DND-41 (cell line): ENCODE results near the gene MCL1.

Source experiments
- ATAC-seq: fragments of 200-7000 bp; cut with Tn5 transposase; 3 replicates; pipeline ENCODE4 v1.9.1; 2021; ENCODE audit warnings: low read depth; ENCODE audit not compliant: insufficient read depth
- DNase-seq: peaks from one replicate; pipeline ENCODE4 v3.0.0-alpha.2; 2020
- H2AFZ ChIP-seq: 2 replicates; pipeline ENCODE4 v1.6.0; 2012; ENCODE audit warnings: low read depth, low read length
- H3K27ac ChIP-seq: 2 replicates; pipeline ENCODE4 v1.5.1; 2012; ENCODE audit warnings: low read length, inconsistent platforms
- H3K27me3 ChIP-seq: fragments of 200-600 bp; sonication (generic); 2 replicates; pipeline ENCODE4 v1.6.0; 2012; ENCODE audit warnings: low read length, mild to moderate bottlenecking, inconsistent platforms; ENCODE audit not compliant: insufficient read depth, poor library complexity
- H3K36me3 ChIP-seq: 2 replicates; pipeline ENCODE4 v1.5.1; 2012; ENCODE audit warnings: low read length, inconsistent platforms; ENCODE audit not compliant: insufficient read depth
- H3K4me1 ChIP-seq: 2 replicates; pipeline ENCODE4 v1.5.1; 2012; ENCODE audit warnings: mild to moderate bottlenecking, low read length; ENCODE audit not compliant: insufficient read depth
- H3K4me2 ChIP-seq: 2 replicates; pipeline ENCODE4 v1.6.0; 2012; ENCODE audit warnings: mild to moderate bottlenecking, moderate library complexity, low read length, inconsistent platforms; ENCODE audit not compliant: insufficient read depth
- H3K4me3 ChIP-seq, 2 experiments: fragments of 200-600 bp in 1 of 2; shearing (Covaris generic) in 1 of 2; 2 replicates each; pipeline ENCODE4 v1.5.1; 2012 to 2016; ENCODE audit warnings: inconsistent platforms in 2 of 2, low read length in 2 of 2, mild to moderate bottlenecking in 2 of 2, low read depth in 1 of 2, moderate library complexity in 1 of 2
- H3K79me2 ChIP-seq: 2 replicates; pipeline ENCODE4 v1.6.0; 2012; ENCODE audit warnings: low read length, inconsistent platforms; ENCODE audit not compliant: insufficient read depth
- H3K9ac ChIP-seq: 2 replicates; pipeline ENCODE4 v1.6.0; 2012; ENCODE audit warnings: low read depth, mild to moderate bottlenecking, inconsistent platforms, low read length, moderate library complexity
- H3K9me3 ChIP-seq: 2 replicates; pipeline ENCODE4 v1.5.1; 2012; ENCODE audit warnings: low read length, moderate library complexity, mild to moderate bottlenecking, inconsistent platforms; ENCODE audit not compliant: insufficient read depth, severe bottlenecking
- H4K20me1 ChIP-seq: 2 replicates; pipeline ENCODE4 v1.6.0; 2012; ENCODE audit warnings: low read length; ENCODE audit not compliant: insufficient read depth
- CTCF ChIP-seq: IDR thresholded peaks from 2 replicates; pipeline ENCODE4 v1.5.1; 2012; ENCODE audit warnings: borderline replicate concordance, low read length, moderate library complexity, mild to moderate bottlenecking; ENCODE audit not compliant: poor library complexity, severe bottlenecking; ENCODE audit errors: extremely low read depth
- EZH2 ChIP-seq: IDR thresholded peaks from 3 replicates; pipeline ENCODE4 v1.6.1; 2012; ENCODE audit warnings: borderline replicate concordance, low read depth, mild to moderate bottlenecking, moderate library complexity, low read length, inconsistent platforms; ENCODE audit not compliant: severe bottlenecking

MCL1 gene

GRCh38 chr1:150548324-150548631, 31.1 kb downstream of the MCL1 start:
- H3K36me3 ChIP-seq, result no peaks in the 10 kb centered on the region
- H3K4me3 ChIP-seq, result no peak overlapping the region
- H3K27me3 ChIP-seq, result peaks cover 11% of the 10 kb centered on the region
- no peak overlapping the region for H3K9ac ChIP-seq
- H3K4me2 ChIP-seq, result no peak overlapping the region
- H3K79me2 ChIP-seq, result no peaks in the 10 kb centered on the region
- no peak overlapping the region for H2AFZ ChIP-seq
- H3K27ac ChIP-seq, result no peak overlapping the region
- TF ChIP-seq EZH2 (no peak), CTCF (no peak)
- H3K9me3 ChIP-seq, result no peaks in the 10 kb centered on the region
- ATAC-seq (no peak), DNase-seq (no peak)
- H4K20me1 ChIP-seq, result no peaks in the 10 kb centered on the region
- peaks cover 6% of the 10 kb centered on the region; the same call in 1 of the 2 replicates for H3K4me1 ChIP-seq

GRCh38 chr1:150546294-150546937, 33.0 kb downstream of the MCL1 start:
- Histone ChIP-seq H3K4me2 (no peak overlapping the region), H3K27me3 (peaks cover 11% of the 10 kb centered on the region), H2AFZ (no peak overlapping the region), H3K36me3 (no peaks in the 10 kb centered on the region), H3K4me1 (0 out of 2 replicates have a peak, but pooled peaks cover 3% of the 10 kb centered on the region), H3K9ac (no peak overlapping the region), H3K9me3 (no peaks in the 10 kb centered on the region), H3K27ac (no peak overlapping the region), H3K4me3 (no peak overlapping the region), H4K20me1 (no peaks in the 10 kb centered on the region), H3K79me2 (no peaks in the 10 kb centered on the region)
- TF ChIP-seq CTCF, result no peak
- TF ChIP-seq EZH2, result no peak
- no peak for DNase-seq
- ATAC-seq, result no peak

- DNase-seq (no peak), ATAC-seq (no peak)
- H2AFZ ChIP-seq, result no peak overlapping the region
- TF ChIP-seq EZH2 (no peak), CTCF (no peak)
- no peak overlapping the region for H3K27ac ChIP-seq
- no peak overlapping the region for H3K4me2 ChIP-seq
- peaks cover 3% of the 10 kb centered on the region for H3K27me3 ChIP-seq
- H3K9me3 ChIP-seq, result no peaks in the 10 kb centered on the region
- H3K4me1 ChIP-seq, result 0 out of 2 replicates have a peak, but pooled peaks cover 3% of the 10 kb centered on the region
- no peaks in the 10 kb centered on the region for H3K36me3 ChIP-seq
- H3K79me2 ChIP-seq, result no peaks in the 10 kb centered on the region
- no peaks in the 10 kb centered on the region for H4K20me1 ChIP-seq
- no peak overlapping the region for H3K9ac ChIP-seq
- no peak overlapping the region for H3K4me3 ChIP-seq
Observed at GRCh38 chr1:150545486-150546032, 33.9 kb downstream of the MCL1 start.
